PC-3 (cell line): ENCODE data around the gene RELL1. TPM values are rescaled to one million over a fixed set of nuclear protein-coding genes. Genes with fewer than 3 reads are reported as not detected.

Experiments
- ATAC-seq: fragments of 200-7000 bp; cut with Tn5 transposase; 2 replicates; pipeline ENCODE4 v1.9.1; 2020; ENCODE audit warnings: mild to moderate bottlenecking, moderate library complexity
- BruUV-seq: library from RNA; stranded (reverse); fragments of 400-500 nt; replicated peaks from 2 replicates; lab custom pipeline; 2021; lab: Mats Ljungman, UMichigan
- CTCF ChIA-PET: fragments of 300-600 bp; sonication (Branson Sonifier 250); formaldehyde crosslinking; loops from one replicate; lab custom pipeline; 2022; ENCODE audit warnings: antibody characterized with exemption; lab: Charles Lee
- POLR2A ChIA-PET: fragments of 300-600 bp; sonication (Branson Sonifier 250); formaldehyde crosslinking; loops from one replicate; lab custom pipeline; 2022; ENCODE audit warnings: antibody characterized with exemption; ENCODE audit not compliant: unreplicated experiment; lab: Charles Lee
- DNase-seq: peaks from one replicate; pipeline ENCODE4 v3.0.0-alpha.2; 2015
- H2AFZ ChIP-seq: fragments of 300-600 bp; sonication (generic); 2 replicates; pipeline ENCODE4 v1.6.0; 2016; ENCODE audit warnings: antibody characterized with exemption, low read length
- H3F3A ChIP-seq: fragments of 300-600 bp; sonication (generic); one replicate; pipeline ENCODE4 v1.6.0; 2017; ENCODE audit warnings: antibody characterized with exemption, low read length, control low read depth, mild to moderate bottlenecking; ENCODE audit not compliant: unreplicated experiment
- H3K27ac ChIP-seq: fragments of 300-600 bp; sonication (generic); 2 replicates; pipeline ENCODE4 v1.5.1; 2016; ENCODE audit warnings: mild to moderate bottlenecking, low read length
- H3K27me3 ChIP-seq: fragments of 300-600 bp; sonication (generic); 2 replicates; pipeline ENCODE4 v1.6.1; 2016; ENCODE audit warnings: low read length, mixed read lengths
- H3K36me3 ChIP-seq: fragments of 300-600 bp; sonication (generic); 2 replicates; pipeline ENCODE4 v1.6.1; 2016; ENCODE audit warnings: low read depth, mixed run types, low read length, mixed read lengths
- H3K4me1 ChIP-seq: fragments of 300-600 bp; sonication (generic); 2 replicates; pipeline ENCODE4 v1.5.1; 2016; ENCODE audit warnings: low read length; ENCODE audit not compliant: insufficient read depth
- H3K4me2 ChIP-seq: fragments of 300-600 bp; sonication (generic); 2 replicates; pipeline ENCODE4 v1.6.0; 2016; ENCODE audit warnings: low read length
- H3K4me3 ChIP-seq: fragments of 300-600 bp; sonication (generic); 2 replicates; pipeline ENCODE4 v1.5.1; 2016; ENCODE audit warnings: mild to moderate bottlenecking, low read length, mixed read lengths
- H3K79me2 ChIP-seq: fragments of 300-600 bp; sonication (generic); 2 replicates; pipeline ENCODE4 v1.6.1; 2017; ENCODE audit warnings: low read length, mixed read lengths
- H3K9ac ChIP-seq: fragments of 300-600 bp; sonication (generic); 2 replicates; pipeline ENCODE4 v1.6.0; 2016; ENCODE audit warnings: mild to moderate bottlenecking, low read length
- H3K9me2 ChIP-seq: fragments of 300-600 bp; sonication (generic); replicated peaks from 2 replicates; pipeline ENCODE4 v1.6.1; 2016; ENCODE audit warnings: mixed run types, low read length, mixed read lengths
- H3K9me3 ChIP-seq: fragments of 300-600 bp; sonication (generic); 2 replicates; pipeline ENCODE4 v1.6.1; 2016; ENCODE audit warnings: low read length, mixed read lengths
- H4K20me1 ChIP-seq: fragments of 300-600 bp; sonication (generic); 2 replicates; pipeline ENCODE4 v1.6.1; 2016; ENCODE audit warnings: low read length, mixed read lengths
- CTCF ChIP-seq: fragments of 300-600 bp; sonication (generic); conservative IDR thresholded peaks from 2 replicates; pipeline ENCODE4 v1.5.1; 2017; ENCODE audit warnings: antibody characterized with exemption, low read depth, mild to moderate bottlenecking, low read length
- EZH2 ChIP-seq: fragments of 300-600 bp; sonication (generic); IDR thresholded peaks from one replicate; pipeline ENCODE4 v1.6.1; 2017; ENCODE audit warnings: antibody characterized with exemption, mild to moderate bottlenecking, low read length; ENCODE audit not compliant: unreplicated experiment
- EZH2phosphoT487 ChIP-seq: fragments of 300-600 bp; sonication (generic); IDR thresholded peaks from 2 replicates; pipeline ENCODE4 v1.6.1; 2018; ENCODE audit warnings: mild to moderate bottlenecking, antibody characterized with exemption, low read length, borderline replicate concordance
- intact Hi-C: fragments of 100-400 bp; cut with micrococcal nuclease; formaldehyde crosslinking; loops from 2 replicates; pipeline ENCODE4 v1.9.0; 2023
- total RNA-seq: library from RNA; depleted of rRNA; stranded (reverse); fragments of >200 nt; gene quantifications from 2 replicates; pipeline ENCODE4 v1.2.3, GENCODE V29; 2014

Gene RELL1
- total RNA-seq, 1 experiment from 2014 or later = 14.6 TPM

- POLR2A ChIA-PET = no interaction called here
- Histone ChIP-seq H3K9me3 (no peaks in the 10 kb centered on the region), H3F3A (no peaks in the 10 kb centered on the region), H3K4me3 (no peak overlapping the region), H3K27me3 (no peaks in the 10 kb centered on the region), H2AFZ (no peak overlapping the region), H4K20me1 (no peaks in the 10 kb centered on the region), H3K9me2 (no peaks in the 10 kb centered on the region), H3K4me2 (no peak overlapping the region), H3K4me1 (peaks cover 26% of the 10 kb centered on the region), H3K27ac (no peak overlapping the region), H3K9ac (no peak overlapping the region), H3K36me3 (no peaks in the 10 kb centered on the region), H3K79me2 (no peaks in the 10 kb centered on the region)
- no peak for TF ChIP-seq EZH2
- TF ChIP-seq EZH2phosphoT487 = no peak
- TF ChIP-seq CTCF = no peak
- CTCF ChIA-PET = interaction anchor here (0.6 kb wide), 1 partner anchor 112 kb away, joined by 3 read pairs; no protein-coding TSS in a partner anchor
- no TSS peak for BruUV-seq
- DNase-seq = no peak
- ATAC-seq = no peak
- intact Hi-C loops = loop anchor here (5.0 kb wide), 2 partner anchors 42 to 113 kb away; no protein-coding TSS in a partner anchor
Measured at GRCh38 chr4:37689353-37690095, 3.3 kb upstream of the RELL1 start.

- Histone ChIP-seq H3K4me2 (no peak overlapping the region), H3K27me3 (no peaks in the 10 kb centered on the region), H3K36me3 (no peaks in the 10 kb centered on the region), H2AFZ (peak overlapping the region; percentile 93), H3K9ac (no peak overlapping the region), H3F3A (no peaks in the 10 kb centered on the region), H3K27ac (no peak overlapping the region), H3K79me2 (no peaks in the 10 kb centered on the region), H3K4me1 (peaks cover 10% of the 10 kb centered on the region), H3K4me3 (no peak overlapping the region), H3K9me2 (no peaks in the 10 kb centered on the region), H3K9me3 (no peaks in the 10 kb centered on the region), H4K20me1 (no peaks in the 10 kb centered on the region)
- TF ChIP-seq EZH2 = no peak
- TF ChIP-seq EZH2phosphoT487 = no peak
- no peak for TF ChIP-seq CTCF
- no TSS peak for BruUV-seq
- intact Hi-C loops = loop anchor here (5.0 kb wide), 2 partner anchors 40 to 115 kb away; no protein-coding TSS in a partner anchor
- ChIA-PET POLR2A (no interaction called here), CTCF (no interaction called here)
- no peak for DNase-seq
- no peak for ATAC-seq
Measured at GRCh38 chr4:37687681-37688080, 1.5 kb upstream of the RELL1 start.

- Histone ChIP-seq H3K4me3 (peak overlapping the region; percentile 71), H3K9ac (peak overlapping the region; percentile 64), H3K79me2 (no peaks in the 10 kb centered on the region), H3F3A (no peaks in the 10 kb centered on the region), H3K4me1 (peaks cover 10% of the 10 kb centered on the region), H3K4me2 (peak overlapping the region; percentile 87), H3K36me3 (no peaks in the 10 kb centered on the region), H4K20me1 (no peaks in the 10 kb centered on the region), H3K9me3 (no peaks in the 10 kb centered on the region), H3K9me2 (no peaks in the 10 kb centered on the region), H2AFZ (peak overlapping the region; percentile 93), H3K27me3 (no peaks in the 10 kb centered on the region), H3K27ac (no peak overlapping the region)
- DNase-seq = no peak
- TF ChIP-seq EZH2phosphoT487 = no peak
- no peak for TF ChIP-seq EZH2
- TF ChIP-seq CTCF = no peak
- ATAC-seq = no peak
- ChIA-PET CTCF (no interaction called here), POLR2A (no interaction called here)
- intact Hi-C loops = loop anchor here (5.0 kb wide), 2 partner anchors 40 to 115 kb away; no protein-coding TSS in a partner anchor
- no TSS peak for BruUV-seq
Measured at GRCh38 chr4:37687194-37687562, 1.0 kb upstream of the RELL1 start.
